ENCODE measurements around the gene TMPRSS6. TPM values are rescaled to one million over a fixed set of nuclear protein-coding genes. Genes with fewer than 3 reads are reported as not detected.

The TMPRSS6 gene
- total RNA-seq, 4 donors from 2014 or later = under 0.01 to 0.09 TPM; not detected in 2

DNA sequence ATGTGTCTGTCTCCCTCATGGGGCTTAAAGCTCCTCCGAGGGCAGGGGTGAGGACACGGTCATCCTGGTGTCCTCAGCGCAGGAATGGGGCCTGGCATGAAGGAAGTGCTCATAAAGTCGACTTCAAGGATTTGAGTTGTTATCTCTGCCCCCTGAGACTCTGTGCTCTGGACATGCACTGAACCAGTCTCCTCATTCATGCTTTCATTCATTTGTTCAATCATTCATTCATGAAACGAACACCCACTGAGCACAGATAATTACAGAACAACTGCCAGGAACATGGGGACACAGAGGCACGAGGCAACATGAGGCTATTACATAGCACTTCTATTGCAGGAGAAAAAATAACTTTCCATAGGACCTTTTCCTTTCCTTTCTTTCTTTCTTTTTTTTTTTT lies 16.5 kb downstream of the TMPRSS6 start:
- DNase-seq = no peak
- no peak overlapping the region for H3K27ac ChIP-seq
- no peaks in the 10 kb centered on the region for H3K36me3 ChIP-seq
- 53% methylated on average over 2 to 5 of the region's 6 CpGs for WGBS, 2 donors
- H3K27me3 ChIP-seq = peaks cover 0 to 70% (median 0%) of the 10 kb centered on the region in 4 donors
- H3K9me3 ChIP-seq = no peaks in the 10 kb centered on the region
- intact Hi-C loops (cut with DNase I) = no loop called here
- TF ChIP-seq, protein P1, sequence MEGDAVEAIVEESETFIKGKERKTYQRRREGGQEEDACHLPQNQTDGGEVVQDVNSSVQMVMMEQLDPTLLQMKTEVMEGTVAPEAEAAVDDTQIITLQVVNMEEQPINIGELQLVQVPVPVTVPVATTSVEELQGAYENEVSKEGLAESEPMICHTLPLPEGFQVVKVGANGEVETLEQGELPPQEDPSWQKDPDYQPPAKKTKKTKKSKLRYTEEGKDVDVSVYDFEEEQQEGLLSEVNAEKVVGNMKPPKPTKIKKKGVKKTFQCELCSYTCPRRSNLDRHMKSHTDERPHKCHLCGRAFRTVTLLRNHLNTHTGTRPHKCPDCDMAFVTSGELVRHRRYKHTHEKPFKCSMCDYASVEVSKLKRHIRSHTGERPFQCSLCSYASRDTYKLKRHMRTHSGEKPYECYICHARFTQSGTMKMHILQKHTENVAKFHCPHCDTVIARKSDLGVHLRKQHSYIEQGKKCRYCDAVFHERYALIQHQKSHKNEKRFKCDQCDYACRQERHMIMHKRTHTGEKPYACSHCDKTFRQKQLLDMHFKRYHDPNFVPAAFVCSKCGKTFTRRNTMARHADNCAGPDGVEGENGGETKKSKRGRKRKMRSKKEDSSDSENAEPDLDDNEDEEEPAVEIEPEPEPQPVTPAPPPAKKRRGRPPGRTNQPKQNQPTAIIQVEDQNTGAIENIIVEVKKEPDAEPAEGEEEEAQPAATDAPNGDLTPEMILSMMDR (IDR thresholded peaks at IDR 0.05) = no peak
- TF ChIP-seq POLR2A (IDR thresholded peaks at IDR 0.05) = no peak
- H3K4me3 ChIP-seq = no peak overlapping the region
- H3K4me1 ChIP-seq = peaks cover 0 to 3% (median 0%) of the 10 kb centered on the region in 3 donors

DNA sequence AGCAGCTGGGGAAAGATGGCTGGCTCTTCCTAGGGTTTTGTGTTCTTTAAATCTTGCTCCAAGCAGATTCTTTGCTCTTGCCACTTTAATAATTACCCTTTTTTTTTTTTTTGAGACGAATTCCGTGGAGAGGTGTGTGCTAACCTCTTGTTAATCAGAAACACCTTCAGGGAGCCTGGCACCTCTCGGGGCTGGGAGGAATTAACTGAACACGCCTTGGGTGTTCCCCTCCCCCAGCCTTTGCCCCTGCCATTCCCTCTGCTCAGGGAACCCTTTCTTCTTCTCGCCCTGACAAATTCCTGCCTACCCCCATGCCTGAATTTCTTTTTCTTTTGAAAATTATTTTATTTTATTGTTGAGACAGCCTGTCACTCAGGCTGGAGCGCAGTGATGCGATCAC lies 17.5 kb downstream of the TMPRSS6 start:
- no peak overlapping the region for H3K27ac ChIP-seq
- peaks cover 0 to 74% (median 0%) of the 10 kb centered on the region in 4 donors for H3K27me3 ChIP-seq
- DNase-seq = no peak
- intact Hi-C loops (cut with DNase I) = no loop called here
- TF ChIP-seq POLR2A (IDR thresholded peaks at IDR 0.05) = no peak
- TF ChIP-seq, protein P1 (IDR thresholded peaks at IDR 0.05) = no peak
- H3K4me3 ChIP-seq = no peak overlapping the region
- H3K9me3 ChIP-seq = no peaks in the 10 kb centered on the region
- H3K4me1 ChIP-seq = peaks cover 0 to 4% (median 0%) of the 10 kb centered on the region in 3 donors
- WGBS, 2 donors = 47 to 66% methylated on average over 7 of the region's 7 CpGs
- H3K36me3 ChIP-seq = no peaks in the 10 kb centered on the region

DNA sequence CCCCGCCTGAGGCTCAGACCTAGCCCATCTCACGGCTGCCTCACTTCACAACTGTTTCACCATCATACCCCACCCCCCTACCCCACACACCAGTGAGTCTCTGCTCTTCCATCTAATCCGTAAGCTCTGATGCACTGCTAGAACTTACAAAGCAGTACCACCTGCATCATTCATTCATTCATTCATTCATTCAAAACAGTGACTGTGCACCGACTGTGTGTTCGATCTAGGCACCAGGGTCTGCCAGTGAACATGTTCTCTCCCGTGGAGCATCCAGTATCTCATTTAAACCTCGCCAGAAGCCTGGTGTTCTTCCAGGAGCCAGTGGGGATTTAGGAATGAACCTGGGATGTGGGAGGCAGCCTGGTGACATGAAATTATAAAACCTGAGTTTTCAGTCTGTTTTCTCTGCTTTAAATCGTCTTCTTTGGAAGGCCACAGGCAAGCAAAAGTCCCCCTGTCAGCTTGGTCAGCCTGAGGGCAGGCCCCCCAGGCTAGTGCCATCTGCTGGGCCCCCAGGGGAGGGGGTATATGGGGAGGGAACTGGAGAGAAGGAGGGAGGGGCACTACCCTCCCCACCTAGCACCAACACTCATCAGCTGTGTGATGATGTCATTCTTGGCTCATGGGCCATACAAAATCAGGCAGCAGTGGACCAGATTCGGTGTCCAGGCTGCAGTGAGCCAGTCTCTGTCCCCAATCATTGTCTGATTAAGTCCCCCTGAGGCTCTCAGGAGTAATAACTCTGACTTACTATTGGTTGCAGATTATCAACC lies 18.4 kb downstream of the TMPRSS6 start:
- intact Hi-C loops (cut with DNase I) = no loop called here
- Histone ChIP-seq H3K27ac (no peak overlapping the region), H3K4me1 (peaks cover 0 to 4% (median 0%) of the 10 kb centered on the region in 3 donors), H3K9me3 (no peaks in the 10 kb centered on the region), H3K27me3 (peaks cover 0 to 74% (median 0%) of the 10 kb centered on the region in 4 donors), H3K4me3 (no peak overlapping the region), H3K36me3 (no peaks in the 10 kb centered on the region)
- no peak for TF ChIP-seq POLR2A (IDR thresholded peaks at IDR 0.05)
- TF ChIP-seq, protein P1 (IDR thresholded peaks at IDR 0.05) = no peak
- 69 to 78% methylated on average over 8 of the region's 9 CpGs for WGBS, 2 donors
- no peak for DNase-seq

DNA sequence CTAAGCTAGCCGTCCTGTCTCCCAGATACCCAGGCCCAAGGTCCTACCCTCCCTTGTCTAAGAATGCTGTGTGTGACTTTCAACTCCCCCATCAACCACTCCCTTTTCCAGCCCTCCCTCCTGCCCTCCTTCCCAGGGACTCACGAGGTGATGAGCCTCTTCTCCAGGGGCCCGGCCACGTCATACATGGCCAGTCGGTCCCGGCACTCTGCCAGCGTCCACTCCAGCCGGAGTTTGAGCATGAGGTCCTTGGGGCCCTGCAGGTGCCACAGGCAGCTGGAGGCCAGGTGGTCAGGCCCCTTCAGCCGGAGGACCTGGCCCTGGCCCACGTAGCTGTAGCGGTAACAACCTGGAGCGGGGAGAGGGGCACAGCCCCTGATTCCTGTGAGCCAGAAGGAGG lies 20.1 kb downstream of the TMPRSS6 start:
- H3K27me3 ChIP-seq = peaks cover 0 to 73% (median 0%) of the 10 kb centered on the region in 4 donors

More for the DNA sequence above, 20.1 kb downstream of the TMPRSS6 start:
- TF ChIP-seq POLR2A (IDR thresholded peaks at IDR 0.05) = no peak
- TF ChIP-seq, protein P1 (IDR thresholded peaks at IDR 0.05) = no peak
- Histone ChIP-seq H3K4me1 (peaks cover 0 to 4% (median 0%) of the 10 kb centered on the region in 3 donors), H3K27ac (no peak overlapping the region), H3K9me3 (no peaks in the 10 kb centered on the region), H3K4me3 (no peak overlapping the region), H3K36me3 (no peaks in the 10 kb centered on the region)
- DNase-seq = no peak
- WGBS, 2 donors = 54 to 75% methylated on average over 7 to 8 of the region's 12 CpGs
- intact Hi-C loops (cut with DNase I) = no loop called here

Data from esophagus squamous epithelium (tissue), 5 donors.